HG02759 (cell line): ENCODE results near the gene DNAH1.
A peak's percentile ranks its signal among the peaks of the same experiment; 100 is the strongest.

Source experiments
- ATAC-seq: cut with Tn5 transposase; IDR thresholded peaks from one replicate; pipeline ENCODE4 v1.9.1; 2021; ENCODE audit warnings: mild to moderate bottlenecking, moderate library complexity; ENCODE audit not compliant: unreplicated experiment

Gene DNAH1

DNA sequence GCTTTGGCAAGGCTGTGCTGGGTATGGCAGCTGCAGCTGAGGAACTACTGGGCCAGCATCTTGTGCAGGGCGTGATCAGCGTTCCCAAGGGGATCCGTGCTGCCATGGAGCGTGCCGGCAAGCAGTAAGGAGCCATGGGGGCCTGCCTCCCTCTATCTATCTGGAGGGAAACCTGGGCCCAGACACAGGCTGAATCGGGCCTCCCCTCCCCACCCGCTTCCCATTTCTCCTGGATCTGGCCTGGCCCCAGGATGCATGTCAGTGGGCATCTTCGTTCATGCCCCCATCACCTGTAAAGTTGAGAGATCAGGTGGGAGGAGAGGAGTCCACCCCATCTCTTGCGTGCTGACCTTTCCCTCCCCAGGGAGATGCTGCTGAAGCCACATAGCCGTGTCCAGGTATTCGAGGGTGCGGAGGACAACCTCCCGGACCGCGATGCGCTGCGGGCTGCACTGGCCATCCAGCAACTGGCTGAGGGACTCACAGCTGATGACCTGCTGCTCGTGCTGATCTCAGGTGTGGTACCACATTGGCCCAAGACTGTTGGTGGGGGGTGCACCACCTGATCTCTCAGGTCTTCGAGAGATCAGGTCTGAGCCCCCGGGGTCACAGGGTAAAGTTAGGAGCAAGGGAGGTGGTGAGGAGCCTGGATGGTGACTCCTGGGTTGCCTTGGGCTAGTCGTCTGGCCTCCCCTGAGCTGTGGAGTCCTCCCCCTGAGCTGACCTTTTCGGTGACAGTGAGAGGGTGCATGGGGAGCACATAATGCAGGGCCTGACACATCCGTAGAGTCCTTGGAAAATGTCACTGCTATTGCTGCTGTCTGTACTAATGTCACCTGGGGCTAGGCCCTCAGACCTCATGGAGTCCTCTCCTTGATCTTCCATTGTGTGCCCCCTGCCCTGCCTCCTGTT lies 25.3 kb upstream of the DNAH1 start:
- ATAC-seq: no peak

DNA sequence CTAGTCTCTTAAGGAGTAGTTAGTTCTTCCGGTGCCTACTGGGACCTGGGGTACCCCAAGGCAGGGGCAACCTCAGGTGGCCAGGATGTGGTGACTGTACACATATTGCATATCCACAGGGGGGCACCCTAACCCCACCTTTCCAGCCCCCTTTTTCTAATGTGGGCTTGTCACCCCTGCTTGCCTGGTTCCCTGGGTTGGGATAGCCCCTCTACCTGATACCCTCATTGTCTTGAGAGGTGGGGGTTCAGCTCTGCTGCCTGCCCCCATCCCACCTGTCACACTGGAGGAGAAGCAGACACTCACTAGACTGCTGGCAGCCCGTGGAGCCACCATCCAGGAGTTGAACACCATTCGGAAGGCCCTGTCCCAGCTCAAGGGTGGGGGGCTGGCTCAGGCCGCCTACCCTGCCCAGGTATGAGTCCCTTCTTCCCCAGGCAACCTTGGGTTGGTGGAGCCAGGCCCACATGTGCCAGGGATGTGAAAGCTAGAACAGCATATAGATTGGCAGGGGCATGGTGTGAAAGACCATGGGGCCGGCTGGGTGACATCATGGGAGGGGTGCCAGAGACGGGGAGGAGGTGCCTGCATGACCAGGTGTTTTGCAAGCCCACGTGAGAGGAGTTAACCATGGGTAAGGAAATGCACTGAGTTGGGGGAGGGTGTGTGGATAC lies 24.5 kb upstream of the DNAH1 start:
- ATAC-seq: no peak

DNA sequence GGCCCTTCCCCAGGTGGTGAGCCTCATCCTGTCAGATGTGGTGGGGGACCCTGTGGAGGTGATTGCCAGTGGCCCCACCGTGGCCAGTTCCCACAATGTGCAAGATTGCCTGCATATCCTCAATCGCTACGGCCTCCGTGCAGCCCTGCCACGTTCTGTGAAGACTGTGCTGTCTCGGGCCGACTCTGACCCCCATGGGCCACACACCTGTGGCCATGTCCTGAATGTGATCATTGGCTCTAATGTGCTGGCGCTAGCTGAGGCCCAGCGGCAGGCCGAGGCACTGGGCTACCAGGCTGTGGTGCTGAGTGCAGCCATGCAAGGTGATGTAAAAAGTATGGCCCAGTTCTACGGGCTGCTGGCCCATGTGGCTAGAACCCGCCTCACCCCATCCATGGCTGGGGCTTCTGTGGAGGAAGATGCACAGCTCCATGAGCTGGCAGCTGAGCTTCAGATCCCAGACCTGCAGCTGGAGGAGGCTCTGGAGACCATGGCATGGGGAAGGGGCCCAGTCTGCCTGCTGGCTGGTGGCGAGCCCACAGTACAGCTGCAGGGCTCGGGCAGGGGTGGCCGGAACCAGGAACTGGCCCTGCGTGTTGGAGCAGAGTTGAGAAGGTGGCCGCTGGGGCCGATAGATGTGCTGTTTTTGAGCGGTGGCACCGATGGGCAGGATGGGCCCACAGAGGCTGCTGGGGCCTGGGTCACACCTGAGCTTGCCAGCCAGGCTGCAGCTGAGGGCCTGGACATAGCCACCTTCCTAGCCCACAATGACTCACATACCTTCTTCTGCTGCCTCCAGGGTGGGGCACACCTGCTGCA lies 23.7 kb upstream of the DNAH1 start:
- no peak for ATAC-seq

DNA sequence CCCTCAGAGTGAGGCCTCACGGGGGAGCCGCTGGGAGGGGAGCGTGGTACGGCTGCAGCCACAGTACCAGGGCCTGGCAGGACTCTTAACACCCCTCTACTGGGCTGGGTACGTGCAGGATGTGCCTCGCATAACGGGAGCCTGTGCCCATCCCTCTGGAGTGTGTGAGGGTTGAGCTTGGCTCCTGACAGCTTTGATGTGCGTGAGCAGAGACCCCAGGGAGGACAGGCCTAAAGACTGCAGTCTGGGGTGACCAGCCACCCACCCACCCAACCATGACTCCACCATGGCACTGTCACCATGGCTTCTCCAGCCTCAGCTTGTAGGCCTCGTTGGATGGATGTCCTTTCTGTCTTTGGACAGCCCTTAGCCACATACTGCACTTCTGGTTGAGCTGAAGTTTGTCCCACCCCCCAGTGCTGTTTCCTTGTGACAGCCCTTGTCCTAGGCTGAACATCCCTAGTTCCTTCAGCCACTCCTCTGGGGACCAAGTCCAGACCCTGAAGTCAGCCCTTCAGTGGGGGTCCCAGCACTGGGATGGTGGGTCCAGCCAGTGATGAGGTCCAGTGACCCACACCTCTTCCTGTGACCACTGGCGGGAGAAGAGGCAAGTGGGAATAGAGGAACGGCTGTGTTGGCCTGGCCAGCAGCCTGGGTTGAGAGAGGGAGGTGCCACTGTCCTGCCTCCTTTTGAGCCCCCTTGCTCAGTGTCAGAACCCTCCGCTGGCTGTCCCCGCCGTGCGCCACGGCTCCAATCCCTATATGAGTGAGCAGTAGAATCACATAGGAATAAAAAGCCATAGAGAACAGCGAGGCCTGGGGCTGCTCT lies 22.4 kb upstream of the DNAH1 start:
- ATAC-seq: no peak

DNA sequence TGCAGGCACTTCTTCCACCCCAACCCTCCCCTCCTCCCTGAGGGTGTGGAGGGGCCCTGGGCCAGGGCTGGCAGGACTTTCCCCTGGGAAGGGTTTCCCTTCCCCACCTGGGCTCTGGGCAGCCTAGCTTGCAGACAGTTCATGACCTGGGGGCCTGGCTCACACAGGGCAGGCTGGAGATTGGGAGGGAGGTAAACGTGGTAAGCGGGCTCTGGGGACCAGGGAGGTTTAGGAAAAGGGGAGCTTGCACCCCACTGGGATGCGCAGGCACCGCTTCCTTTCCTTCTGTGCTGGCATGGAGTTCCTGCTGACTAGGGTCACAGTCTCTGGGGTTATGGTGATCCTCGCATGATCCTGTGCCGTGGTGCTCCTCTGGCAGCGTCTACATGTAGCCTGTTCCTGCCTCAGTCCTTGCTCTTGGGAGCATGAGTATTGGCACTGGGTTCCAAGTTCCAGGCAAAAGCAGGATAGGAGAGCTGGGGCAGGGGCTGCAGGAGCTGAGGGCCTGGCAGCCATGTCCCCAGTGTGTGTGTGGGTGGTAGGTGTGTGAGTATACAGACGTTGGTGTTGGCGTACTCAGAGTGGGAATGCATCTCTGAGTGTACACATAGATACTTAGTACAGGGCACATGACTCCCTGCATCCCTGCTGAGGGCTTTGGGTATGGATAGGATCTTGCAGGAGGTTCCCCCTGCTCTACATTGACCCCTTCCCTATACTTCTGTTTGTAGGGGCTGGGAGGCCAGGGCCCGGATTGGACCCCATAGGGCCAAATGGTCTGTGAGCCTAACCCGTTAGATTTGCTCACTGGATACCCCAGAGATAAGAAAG lies 21.6 kb upstream of the DNAH1 start:
- ATAC-seq: no peak

DNA sequence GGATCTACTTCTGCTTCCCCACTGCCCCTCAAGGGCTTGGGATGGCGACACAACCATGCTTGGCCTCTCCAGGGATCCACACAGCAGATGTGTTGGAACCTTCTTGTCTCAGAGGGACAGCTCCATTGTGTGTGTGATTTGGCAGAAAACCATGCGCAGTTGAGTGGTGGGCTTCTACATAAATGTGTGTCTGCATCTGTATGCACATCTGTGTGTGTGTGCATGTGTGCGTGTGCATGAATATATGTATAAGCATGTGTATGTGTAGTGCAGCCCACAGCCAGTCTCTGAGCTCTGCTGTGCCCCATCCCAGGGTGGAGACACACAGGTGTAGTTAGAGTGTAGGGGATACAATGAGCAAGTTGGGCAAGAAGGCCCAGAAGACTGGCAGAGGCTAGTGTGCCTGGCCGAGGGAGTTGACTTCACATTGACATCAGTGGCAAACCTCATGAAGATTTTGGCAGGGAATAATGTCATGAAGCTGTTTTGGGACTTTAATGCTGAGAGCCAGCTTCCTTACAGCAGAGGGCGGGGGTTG lies 20.4 kb upstream of the DNAH1 start:
- ATAC-seq: no peak

DNA sequence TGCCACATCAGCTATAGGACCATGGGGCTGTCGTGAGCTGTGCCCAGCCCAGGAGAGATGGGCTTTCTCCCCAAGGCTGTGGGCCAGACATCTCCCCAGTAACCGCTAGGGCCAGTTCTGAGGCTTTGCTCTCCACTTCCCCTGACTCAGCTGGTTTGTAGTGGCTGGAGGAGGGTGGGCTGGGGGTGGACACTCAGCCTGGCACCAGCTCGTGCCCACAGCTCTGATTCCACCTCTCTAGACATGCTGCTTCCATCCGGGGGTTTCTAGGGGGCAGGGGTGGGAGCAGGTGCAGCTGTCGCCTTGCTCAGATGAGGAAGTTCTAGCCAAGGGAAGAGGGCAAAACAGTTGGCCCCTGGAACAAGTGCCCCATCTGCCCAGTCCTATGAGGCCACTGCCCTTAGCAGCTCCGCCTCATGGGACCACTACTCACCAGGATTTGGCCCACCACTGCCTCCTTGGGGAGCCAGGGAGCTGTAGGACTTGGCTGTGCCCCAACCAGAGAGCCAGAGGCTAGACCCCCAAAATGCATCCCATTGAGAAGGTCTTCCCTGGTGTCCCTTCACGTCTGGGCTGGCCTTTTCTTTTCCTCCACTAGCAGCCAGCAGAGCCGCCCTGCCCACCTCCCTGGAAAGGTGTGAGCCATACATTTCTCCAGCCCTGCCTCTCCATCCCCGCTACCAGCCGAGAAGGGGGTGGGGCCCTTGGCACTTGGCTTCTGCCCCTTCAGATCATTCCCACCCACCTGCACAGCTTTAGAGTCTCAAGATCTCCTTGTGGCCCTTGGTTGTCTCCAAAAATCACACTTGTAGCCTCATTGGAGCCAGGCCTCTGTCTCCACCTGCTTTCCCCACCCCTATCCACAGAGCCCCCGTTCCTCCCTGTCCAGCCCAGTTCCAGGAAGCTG lies 18.6 kb upstream of the DNAH1 start:
- no peak for ATAC-seq

DNA sequence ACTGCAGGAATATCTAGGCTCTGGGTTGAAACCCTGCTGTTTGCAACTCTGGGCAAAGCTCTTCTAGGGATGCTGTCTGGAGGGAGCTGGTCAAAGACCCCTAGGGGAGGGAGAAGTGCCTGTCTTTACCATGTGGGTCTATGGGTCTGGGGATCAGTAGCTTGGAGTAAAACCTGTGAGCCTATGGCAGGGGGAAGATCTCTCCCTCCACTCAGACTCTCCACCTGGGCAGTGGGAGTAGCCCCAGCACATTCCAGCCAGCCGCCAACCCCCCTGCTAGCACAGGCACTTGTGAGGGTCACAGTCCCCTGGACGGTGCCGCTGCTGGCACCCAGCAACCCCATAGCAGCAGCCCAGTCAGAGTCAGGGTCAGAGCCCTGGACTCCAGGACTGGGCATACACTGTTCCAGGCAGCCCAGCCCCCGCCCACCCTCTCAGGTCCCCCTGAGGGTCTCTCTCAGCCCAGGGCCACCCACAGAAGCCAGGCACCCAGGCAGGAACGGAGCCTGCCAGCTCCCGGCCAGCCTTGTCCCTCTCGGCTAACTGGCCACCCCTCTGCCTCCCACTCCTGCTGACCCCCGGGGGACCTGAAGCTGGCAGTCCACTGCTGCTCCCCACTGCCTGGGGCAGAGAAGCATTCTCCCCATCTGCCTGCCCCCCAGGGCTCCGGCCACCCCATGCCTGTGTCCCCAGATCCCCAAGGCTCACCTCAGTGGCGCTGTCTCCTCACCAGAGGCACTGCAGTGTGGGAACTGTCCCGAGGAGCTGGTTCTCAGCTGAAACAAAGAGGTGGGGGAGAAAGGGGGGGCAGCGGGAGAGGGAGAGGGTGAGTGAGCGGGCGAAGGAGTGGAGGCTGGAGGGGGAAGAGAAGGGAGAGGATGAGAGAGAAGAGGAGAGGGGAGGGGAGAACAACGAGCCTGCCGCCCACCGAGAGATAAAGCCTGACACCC lies 17.7 kb upstream of the DNAH1 start:
- ATAC-seq: no peak

DNA sequence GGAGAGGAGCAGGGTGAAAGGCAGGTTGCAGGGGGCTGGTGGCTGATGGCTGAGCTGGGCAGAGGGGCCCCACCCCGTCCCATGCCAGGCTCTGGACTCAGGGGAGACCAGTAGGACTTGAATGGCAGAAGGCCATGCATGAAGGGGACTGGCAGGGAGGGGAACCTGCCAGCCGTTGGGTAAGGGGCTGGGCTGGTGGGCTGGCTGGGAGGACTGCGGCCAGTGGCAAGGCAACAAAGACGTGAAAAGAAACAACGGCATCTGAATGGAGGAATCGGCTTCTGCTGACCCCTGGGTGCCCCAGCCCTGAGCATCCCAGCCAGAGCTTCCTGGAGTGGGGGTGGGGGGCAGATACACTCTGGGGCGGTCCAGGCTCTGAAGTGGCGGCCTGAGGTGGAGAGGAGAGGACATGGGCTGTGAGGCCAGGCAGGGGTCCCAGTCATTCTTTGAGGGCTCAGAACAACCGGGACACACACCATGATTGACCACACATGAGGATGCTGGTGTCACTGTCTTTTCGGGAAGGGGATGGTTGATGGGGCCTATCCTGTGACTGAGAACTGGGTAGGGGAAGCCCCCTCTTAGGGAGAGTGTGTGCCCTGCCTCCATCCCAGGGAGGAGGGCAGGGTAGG lies 16.8 kb upstream of the DNAH1 start:
- no peak for ATAC-seq

DNA sequence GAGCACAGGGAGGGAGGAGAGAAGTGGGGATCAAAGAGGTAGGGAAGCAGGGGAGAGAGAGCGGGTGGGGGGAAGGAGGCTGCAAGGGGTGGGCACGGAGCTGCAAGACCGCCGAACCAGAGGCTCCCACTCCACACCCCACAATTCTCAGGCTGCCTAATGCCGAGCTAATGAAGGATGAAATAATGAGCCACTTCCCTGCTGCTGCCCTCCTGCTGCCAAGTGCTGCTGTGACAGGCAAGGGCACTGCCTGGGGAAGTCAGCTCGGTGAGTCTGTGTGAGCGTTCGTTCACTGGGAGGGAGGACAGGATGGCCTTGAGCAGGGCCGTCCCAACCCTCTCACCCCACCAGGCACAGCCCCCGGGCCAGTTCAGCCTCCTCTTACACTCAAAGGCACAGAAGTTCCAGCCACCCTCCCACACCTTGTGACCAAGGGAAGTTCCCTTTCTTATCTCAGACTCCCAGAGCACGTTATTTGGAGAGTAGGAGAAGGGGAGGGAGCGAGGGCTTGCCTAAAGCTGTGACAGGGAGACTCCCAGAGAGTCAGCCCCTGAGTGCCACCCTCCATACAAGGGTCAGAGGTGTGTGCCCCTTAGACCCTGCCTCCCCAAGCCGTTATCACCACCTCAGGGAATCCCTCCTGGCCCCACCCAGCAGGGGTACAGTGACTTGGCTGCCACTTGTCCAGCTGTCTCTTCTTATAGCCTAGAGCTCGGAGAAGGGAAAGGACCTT lies 16.1 kb upstream of the DNAH1 start:
- peak; percentile 42 for ATAC-seq

DNA sequence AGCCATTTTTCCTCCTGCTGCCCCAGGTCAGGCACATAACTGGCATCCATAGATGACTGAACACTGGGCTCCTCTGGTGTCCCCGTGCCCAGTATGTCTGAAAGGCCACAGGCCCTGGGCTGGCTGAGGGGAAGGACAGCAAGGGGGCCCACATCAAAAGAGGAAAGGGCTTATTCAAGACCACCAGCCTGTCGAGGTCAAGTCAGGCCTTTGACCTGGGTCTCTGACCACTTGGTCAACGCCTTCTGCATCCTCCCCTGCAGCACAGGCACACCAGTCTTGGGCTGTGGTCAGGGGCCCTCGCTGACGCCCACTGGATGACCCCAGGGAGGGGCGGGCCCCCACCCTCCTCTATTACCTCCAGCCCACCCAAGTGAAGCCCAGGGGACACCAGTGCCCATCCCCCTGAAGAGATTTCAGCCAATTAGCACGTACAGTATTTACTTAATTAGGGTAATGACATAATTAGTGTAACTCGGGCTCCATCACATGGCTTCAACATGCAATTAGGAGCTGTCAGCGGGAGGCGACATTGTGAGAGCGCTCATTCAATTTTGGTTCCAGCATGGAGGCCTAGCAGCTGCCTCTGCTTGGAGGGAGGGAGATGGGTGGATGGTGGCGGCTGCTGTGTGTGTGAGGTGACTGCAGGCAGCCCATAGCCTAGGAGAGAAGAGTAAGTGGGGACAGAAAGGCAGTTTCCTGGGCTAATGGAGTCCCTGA lies 13.5 kb upstream of the DNAH1 start:
- ATAC-seq: no peak

DNA sequence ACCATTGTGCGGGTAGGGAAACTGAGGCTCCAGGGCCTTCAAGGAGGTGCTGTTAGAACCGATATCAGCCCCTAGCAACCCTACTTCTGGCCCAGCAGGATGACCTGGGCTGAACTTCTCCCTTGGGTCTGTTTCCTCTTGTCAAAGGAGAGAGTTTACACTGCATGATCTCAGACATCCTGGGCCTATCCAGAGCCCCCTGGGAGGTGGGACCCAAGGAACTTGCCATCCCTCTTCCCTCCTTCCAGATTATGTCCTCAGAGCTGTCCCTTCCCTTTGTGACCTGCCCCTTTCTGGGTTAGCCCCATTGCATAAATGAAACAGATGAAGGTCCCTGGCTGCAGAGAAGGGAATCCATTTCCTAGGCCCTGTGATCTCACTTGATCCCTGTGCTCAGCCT lies 12.3 kb upstream of the DNAH1 start:
- ATAC-seq: no peak

DNA sequence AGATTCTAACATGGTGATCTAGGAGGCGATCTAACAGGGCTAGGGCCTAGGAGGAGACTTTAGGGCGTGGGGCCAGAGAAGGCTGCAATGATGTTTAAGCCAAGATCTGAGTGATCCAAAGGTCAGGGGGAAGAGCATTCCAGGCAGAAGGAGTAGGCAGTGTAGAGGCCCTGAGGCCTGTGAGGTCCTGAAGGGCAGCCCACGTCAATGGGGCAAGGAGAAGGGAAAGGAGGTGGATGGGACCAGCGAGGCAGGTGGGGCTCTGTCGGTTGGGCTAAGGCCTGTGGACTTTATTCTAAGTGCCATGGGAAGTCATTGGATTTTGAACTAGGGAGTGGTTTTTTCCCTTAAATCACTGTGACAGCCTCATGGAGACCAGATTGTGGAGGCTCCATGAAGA lies 10.2 kb upstream of the DNAH1 start:
- ATAC-seq: no peak

DNA sequence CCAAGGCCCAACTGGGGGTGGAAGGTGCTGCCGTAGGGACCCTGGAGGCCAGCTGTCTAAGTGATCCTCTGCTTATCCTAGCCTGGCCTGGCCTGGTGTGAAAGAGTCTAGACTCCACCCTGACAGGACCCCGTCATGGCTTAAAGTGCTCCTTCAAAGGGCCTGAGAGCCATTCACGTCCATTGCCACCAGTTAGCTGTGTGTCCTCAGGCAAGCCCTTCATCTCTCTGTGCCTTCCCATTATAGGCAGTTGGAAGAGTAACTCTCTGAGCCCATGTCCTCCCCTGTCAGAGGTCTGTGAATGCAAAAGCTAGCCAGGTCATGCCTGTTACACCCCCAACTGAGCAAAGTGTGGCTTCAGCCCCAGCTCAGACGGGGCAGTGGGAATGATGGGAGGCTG lies 9.1 kb upstream of the DNAH1 start:
- ATAC-seq: no peak

DNA sequence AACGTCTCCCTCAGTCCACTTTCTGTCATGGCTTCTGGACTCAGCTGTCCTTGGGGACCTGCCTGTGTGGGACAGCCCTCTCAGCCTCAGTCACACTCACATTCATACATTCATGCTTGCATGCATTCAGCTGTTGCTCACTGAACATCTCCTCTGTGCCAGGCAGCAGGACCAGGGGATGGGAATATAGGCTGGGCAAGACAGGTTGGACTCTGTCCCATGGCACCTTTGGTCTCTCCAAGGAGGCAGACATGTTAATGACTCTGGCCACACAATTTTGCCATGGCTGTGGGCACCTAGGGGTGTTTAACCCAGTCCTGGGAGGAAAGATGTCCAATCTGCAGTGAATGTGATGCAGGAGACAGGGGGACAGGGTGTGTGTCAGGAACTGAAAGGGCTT lies 7.8 kb upstream of the DNAH1 start:
- no peak for ATAC-seq
